Ectodermal cell (in vitro differentiated cells): Measurements from ENCODE around the gene WDR81.
"Not testable (repeated sequence)": the region's sequence is repeated elsewhere in the genome, so short reads cannot be mapped to it uniquely, and the experiment has no call there.

Source experiments
- H3K27ac ChIP-seq: 2 replicates; pipeline ENCODE4 v1.7.0; 2013; ENCODE audit warnings: mild to moderate bottlenecking, low read depth, low read length; ENCODE audit not compliant: insufficient read depth, poor library complexity, severe bottlenecking
- H3K27me3 ChIP-seq: 2 replicates; pipeline ENCODE4 v1.7.0; 2013; ENCODE audit warnings: mild to moderate bottlenecking, low read length; ENCODE audit not compliant: insufficient read depth, control insufficient read depth, poor library complexity, severe bottlenecking
- H3K36me3 ChIP-seq: one replicate; pipeline ENCODE4 v1.7.0; 2013; ENCODE audit warnings: low read length; ENCODE audit not compliant: control insufficient read depth, insufficient read depth
- H3K4me1 ChIP-seq: one replicate; pipeline ENCODE4 v1.7.0; 2013; ENCODE audit warnings: low read length; ENCODE audit not compliant: control insufficient read depth, insufficient read depth
- H3K4me3 ChIP-seq: 2 replicates; pipeline ENCODE4 v1.7.0; 2013; ENCODE audit warnings: low read depth, low read length, control low read depth; ENCODE audit not compliant: insufficient read depth
- H3K9me3 ChIP-seq: 2 replicates; pipeline ENCODE4 v1.7.0; 2013; ENCODE audit warnings: mild to moderate bottlenecking, low read length, moderate library complexity; ENCODE audit not compliant: control insufficient read depth
- WGBS, 2 experiments: methylation state at CpG; one replicate each; pipeline ENCODE4 v1.1.7; 2013; ENCODE audit warnings: missing lambda C conversion rate in 2 of 2; 5-methylcytosine and 5-hydroxymethylcytosine counted together

WDR81 gene

GRCh38 chr17:1720856-1721386, 3.6 kb upstream of the WDR81 start:
- WGBS, 2 experiments: 55 to 57% methylated on average over 11 of the region's 11 CpGs
- H3K4me1 ChIP-seq: peaks cover 9% of the 10 kb centered on the region

GRCh38 chr17:1722022-1722421, 2.5 kb upstream of the WDR81 start:
- H3K4me3 ChIP-seq, H3K9me3 ChIP-seq, H3K4me1 ChIP-seq, H3K27ac ChIP-seq, H3K27me3 ChIP-seq, H3K36me3 ChIP-seq: not testable (repeated sequence)
- WGBS, 2 experiments: 95 to 96% methylated on average over 8 of the region's 8 CpGs

More at GRCh38 chr17:1720856-1721386, 3.6 kb upstream of the WDR81 start:
- Histone ChIP-seq H3K27me3 (no peaks in the 10 kb centered on the region), H3K9me3 (no peaks in the 10 kb centered on the region), H3K27ac (no peak overlapping the region), H3K4me3 (no peak overlapping the region), H3K36me3 (no peaks in the 10 kb centered on the region)

DNA sequence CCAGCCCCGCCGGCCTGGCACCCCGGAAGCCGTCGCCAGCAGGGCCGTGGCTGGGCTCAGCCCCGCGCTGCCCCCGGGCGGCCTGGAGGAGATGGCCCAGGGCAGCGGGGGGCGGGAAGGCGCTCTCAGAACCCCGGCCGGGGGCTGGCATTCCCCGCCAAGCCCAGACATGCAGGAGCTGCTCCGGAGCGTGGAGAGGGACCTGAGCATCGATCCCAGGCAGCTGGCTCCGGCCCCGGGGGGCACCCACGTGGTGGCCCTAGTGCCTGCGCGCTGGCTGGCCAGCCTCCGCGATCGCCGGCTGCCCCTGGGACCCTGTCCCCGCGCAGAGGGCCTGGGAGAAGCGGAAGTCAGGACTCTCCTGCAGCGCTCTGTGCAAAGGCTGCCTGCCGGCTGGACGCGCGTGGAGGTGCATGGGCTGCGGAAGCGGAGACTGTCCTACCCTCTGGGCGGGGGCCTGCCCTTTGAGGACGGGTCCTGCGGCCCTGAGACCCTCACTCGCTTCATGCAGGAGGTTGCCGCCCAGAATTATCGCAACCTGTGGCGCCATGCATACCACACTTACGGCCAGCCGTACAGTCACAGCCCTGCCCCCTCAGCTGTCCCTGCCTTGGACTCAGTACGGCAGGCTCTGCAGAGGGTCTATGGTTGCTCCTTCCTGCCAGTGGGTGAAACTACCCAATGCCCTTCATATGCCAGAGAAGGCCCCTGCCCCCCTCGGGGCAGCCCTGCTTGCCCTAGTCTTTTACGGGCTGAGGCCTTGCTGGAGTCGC, 551 bp downstream of the WDR81 start:
- Histone ChIP-seq H3K4me3 (peak overlapping the region; percentile 66), H3K9me3 (no peaks in the 10 kb centered on the region), H3K27me3 (no peaks in the 10 kb centered on the region), H3K36me3 (no peaks in the 10 kb centered on the region), H3K4me1 (peaks cover 4% of the 10 kb centered on the region), H3K27ac (no peak overlapping the region)
- 32% methylated on average over 51 of the region's 51 CpGs for WGBS, 2 experiments

DNA sequence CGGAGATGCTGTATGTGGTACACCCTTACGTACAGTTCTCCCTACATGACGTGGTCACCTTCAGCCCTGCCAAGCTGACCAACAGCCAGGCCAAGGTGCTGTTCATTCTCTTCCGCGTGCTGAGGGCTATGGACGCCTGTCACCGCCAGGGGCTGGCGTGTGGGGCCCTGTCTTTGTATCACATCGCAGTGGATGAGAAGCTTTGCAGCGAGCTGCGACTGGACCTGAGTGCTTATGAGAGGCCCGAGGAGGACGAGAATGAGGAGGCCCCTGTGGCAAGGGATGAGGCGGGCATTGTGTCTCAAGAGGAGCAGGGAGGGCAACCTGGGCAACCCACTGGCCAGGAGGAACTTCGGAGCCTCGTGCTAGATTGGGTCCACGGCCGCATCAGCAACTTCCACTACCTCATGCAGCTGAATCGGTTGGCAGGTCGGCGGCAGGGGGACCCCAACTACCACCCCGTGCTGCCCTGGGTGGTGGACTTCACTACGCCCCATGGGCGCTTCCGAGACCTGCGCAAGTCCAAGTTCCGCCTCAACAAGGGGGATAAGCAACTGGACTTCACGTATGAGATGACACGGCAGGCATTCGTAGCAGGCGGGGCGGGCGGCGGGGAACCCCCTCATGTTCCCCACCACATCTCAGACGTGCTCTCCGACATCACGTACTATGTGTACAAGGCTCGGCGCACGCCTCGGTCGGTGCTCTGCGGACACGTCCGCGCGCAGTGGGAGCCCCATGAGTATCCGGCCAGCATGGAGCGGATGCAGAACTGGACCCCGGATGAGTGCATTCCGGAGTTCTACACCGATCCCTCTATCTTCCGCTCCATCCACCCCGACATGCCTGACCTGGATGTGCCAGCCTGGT, 1.4 kb downstream of the WDR81 start:
- 95% methylated on average over 54 of the region's 54 CpGs for WGBS, 2 experiments
- Histone ChIP-seq H3K27ac (no peak overlapping the region), H3K36me3 (no peaks in the 10 kb centered on the region), H3K9me3 (no peaks in the 10 kb centered on the region), H3K4me3 (no peak overlapping the region), H3K27me3 (no peaks in the 10 kb centered on the region), H3K4me1 (peaks cover 4% of the 10 kb centered on the region)

- H3K36me3 ChIP-seq: no peaks in the 10 kb centered on the region
- H3K27me3 ChIP-seq: no peaks in the 10 kb centered on the region
- H3K4me3 ChIP-seq: no peak overlapping the region
- H3K9me3 ChIP-seq: no peaks in the 10 kb centered on the region
- peaks cover 4% of the 10 kb centered on the region for H3K4me1 ChIP-seq
- WGBS, 2 experiments: 92 to 94% methylated on average over 18 of the region's 18 CpGs
- H3K27ac ChIP-seq: no peak overlapping the region
Observed at GRCh38 chr17:1726626-1727257, 2.2 kb downstream of the WDR81 start.

GRCh38 chr17:1727258-1727789, 2.8 kb downstream of the WDR81 start:
- WGBS, 2 experiments: 95 to 96% methylated on average over 21 of the region's 21 CpGs

GRCh38 chr17:1727876-1728630, 3.5 kb downstream of the WDR81 start:
- Histone ChIP-seq H3K27me3 (no peaks in the 10 kb centered on the region), H3K9me3 (no peaks in the 10 kb centered on the region), H3K27ac (no peak overlapping the region), H3K4me1 (peaks cover 4% of the 10 kb centered on the region), H3K36me3 (no peaks in the 10 kb centered on the region), H3K4me3 (no peak overlapping the region)
- 94% methylated on average over 28 of the region's 28 CpGs for WGBS, 2 experiments

More at GRCh38 chr17:1727258-1727789, 2.8 kb downstream of the WDR81 start:
- Histone ChIP-seq H3K36me3 (no peaks in the 10 kb centered on the region), H3K4me3 (no peak overlapping the region), H3K27me3 (no peaks in the 10 kb centered on the region), H3K9me3 (no peaks in the 10 kb centered on the region), H3K4me1 (peaks cover 4% of the 10 kb centered on the region), H3K27ac (no peak overlapping the region)

DNA sequence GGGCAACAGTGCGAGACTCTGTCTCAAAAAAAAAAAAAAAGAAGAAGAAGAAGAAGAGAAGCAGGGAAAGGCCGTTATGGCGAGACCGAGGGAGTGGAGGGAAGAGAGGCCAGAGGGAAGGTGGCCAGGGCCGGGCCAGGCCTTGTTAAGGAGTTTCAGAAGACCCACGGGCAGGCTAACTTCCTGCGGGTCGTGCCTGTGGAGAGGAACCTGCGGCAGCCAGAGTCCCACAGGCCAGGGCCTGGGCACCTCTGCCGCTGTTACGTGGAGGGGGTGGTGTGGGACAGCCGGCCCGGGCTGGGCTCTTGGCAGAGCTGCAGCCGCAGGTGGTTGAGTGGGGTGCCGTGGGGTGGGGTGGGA, 5.4 kb downstream of the WDR81 start:
- Histone ChIP-seq H3K27me3 (no peaks in the 10 kb centered on the region), H3K9me3 (no peaks in the 10 kb centered on the region), H3K4me3 (no peak overlapping the region), H3K36me3 (no peaks in the 10 kb centered on the region), H3K27ac (no peak overlapping the region), H3K4me1 (peaks cover 4% of the 10 kb centered on the region)
- 93 to 94% methylated on average over 15 of the region's 15 CpGs for WGBS, 2 experiments

GRCh38 chr17:1730326-1731193, 6.1 kb downstream of the WDR81 start:
- H3K36me3 ChIP-seq: no peaks in the 10 kb centered on the region
- no peak overlapping the region for H3K4me3 ChIP-seq
- H3K9me3 ChIP-seq: no peaks in the 10 kb centered on the region
- 92 to 94% methylated on average over 40 of the region's 40 CpGs for WGBS, 2 experiments
- H3K4me1 ChIP-seq: no peaks in the 10 kb centered on the region
- H3K27me3 ChIP-seq: no peaks in the 10 kb centered on the region
- H3K27ac ChIP-seq: no peak overlapping the region
